Esophagus squamous epithelium (tissue), 4 donors: ENCODE measurements around the gene DUS3L.

ENCODE experiments used
- CTCF ChIP-seq, 6 experiments: fragments of 450-650 bp in 4 of 6; fragments of 200-600 bp in 2 of 6; sonication (generic) in 2 of 6; IDR thresholded peaks; one replicate each; pipeline ENCODE4 v1.5.1; 2016 to 2019; ENCODE audit warnings: antibody characterized with exemption in 6 of 6, mild to moderate bottlenecking in 4 of 6, moderate library complexity in 4 of 6
- POLR2A ChIP-seq, 4 donors: fragments of 450-650 bp; IDR thresholded peaks; one replicate each; pipeline ENCODE4 v1.6.1; 2017; ENCODE audit warnings: antibody characterized with exemption in 4 of 4, mild to moderate bottlenecking in 4 of 4, moderate library complexity in 3 of 4

DNA sequence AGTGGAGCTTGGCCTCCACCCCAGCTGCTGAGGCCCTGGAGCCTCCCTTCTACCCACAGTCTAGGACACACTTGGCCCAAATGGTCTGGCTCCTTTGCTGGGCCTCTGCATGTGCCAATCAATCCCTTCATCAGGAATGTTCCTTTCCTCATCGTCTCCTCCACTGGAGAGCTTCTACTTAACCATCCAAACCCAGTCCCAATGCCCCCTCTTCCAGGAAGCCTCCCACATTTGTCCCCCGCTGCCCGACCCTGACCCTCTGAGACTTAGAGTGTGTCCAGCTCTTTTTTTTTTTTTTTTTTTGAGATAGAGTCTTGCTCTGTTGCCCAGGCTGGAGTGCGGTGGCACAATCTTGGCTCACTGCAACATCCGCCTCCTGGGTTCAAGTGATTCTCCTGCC is 2.5 kb downstream of the DUS3L start:
- TF ChIP-seq CTCF (IDR thresholded peaks at IDR 0.05), result no peak
- TF ChIP-seq POLR2A (IDR thresholded peaks at IDR 0.05), result no peak
